ENCODE measurements around the gene GNB1. TPM values are rescaled to one million over a fixed set of nuclear protein-coding genes. Genes with fewer than 3 reads are reported as not detected.

The GNB1 gene
- total RNA-seq, 1 experiment from 2014 or later: 99.8 TPM

GRCh38 chr1:1784933-1785332 lies 106.0 kb downstream of the GNB1 start:
- no peak for DNase-seq (ENCODE audit: low read depth)

DNA sequence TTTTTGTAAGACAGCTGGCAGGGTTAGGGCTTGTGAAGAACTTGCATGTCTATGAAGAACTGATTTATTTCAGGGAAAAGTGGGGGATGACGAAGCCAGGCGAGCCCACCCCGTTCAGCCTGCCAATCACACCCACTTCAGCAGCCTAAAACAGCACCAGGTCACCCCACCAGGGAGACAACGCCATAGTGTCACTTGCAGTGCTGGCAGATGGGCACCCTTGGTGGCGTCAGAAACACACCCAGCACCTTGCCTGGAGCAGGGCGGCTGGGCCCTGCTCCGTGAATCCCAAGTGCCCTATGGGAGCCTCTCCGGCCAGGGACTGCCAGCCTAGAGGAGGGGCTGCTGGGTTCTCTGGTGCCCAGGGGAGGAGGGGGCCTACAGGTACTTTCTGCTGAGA lies 107.6 kb downstream of the GNB1 start:
- DNase-seq (ENCODE audit: low read depth): no peak

GRCh38 chr1:1782399-1783221 lies 108.3 kb downstream of the GNB1 start:
- no peak for DNase-seq (ENCODE audit: low read depth)

- no peak for DNase-seq (ENCODE audit: low read depth)
Measured at GRCh38 chr1:1781526-1781903, 109.4 kb downstream of the GNB1 start.

DNA sequence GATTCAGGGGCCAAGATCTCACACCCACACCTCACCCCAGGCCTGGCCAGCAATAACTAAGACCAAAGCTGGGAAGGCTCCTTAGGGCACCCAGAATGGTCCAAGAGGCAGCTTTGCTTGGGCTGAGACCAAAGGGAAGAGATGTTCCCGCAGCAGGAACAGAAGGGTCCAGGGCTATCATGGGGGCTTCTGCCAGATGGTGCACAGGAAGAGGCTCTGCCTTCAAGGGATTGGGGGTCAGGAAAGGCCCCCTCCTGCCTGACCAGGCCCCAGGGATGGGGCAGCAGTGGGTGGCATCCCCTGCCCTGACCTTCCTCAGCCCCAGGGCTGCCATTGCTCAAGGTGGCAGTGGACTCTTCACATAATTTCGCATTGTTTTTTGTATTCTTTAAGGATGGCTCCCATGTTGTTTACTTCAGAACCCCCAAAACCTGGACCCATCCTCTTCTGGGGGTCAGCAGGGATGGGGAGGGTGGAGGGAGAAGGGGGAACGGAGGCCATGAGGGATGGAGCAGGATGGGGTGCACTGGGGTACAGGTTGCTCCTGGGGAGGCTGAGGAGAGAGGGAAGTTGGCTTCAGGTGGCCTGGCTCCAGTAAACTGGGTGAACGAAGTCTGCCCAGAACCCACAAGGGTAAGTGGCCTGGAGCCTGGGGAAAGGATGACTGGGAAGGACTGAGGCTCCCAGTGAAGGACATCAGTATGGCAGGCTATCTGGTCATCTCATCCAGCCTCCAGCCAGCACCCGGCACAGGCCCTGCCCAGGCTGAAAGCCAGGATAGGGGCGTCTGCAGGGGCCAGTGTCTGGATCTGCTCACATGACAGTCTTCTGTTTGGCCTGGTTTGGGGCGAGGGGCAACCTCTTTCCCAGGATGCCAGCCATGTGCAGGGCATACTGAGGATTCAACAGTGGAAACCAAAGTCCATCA lies 110.0 kb downstream of the GNB1 start:
- DNase-seq (ENCODE audit: low read depth): no peak

DNA sequence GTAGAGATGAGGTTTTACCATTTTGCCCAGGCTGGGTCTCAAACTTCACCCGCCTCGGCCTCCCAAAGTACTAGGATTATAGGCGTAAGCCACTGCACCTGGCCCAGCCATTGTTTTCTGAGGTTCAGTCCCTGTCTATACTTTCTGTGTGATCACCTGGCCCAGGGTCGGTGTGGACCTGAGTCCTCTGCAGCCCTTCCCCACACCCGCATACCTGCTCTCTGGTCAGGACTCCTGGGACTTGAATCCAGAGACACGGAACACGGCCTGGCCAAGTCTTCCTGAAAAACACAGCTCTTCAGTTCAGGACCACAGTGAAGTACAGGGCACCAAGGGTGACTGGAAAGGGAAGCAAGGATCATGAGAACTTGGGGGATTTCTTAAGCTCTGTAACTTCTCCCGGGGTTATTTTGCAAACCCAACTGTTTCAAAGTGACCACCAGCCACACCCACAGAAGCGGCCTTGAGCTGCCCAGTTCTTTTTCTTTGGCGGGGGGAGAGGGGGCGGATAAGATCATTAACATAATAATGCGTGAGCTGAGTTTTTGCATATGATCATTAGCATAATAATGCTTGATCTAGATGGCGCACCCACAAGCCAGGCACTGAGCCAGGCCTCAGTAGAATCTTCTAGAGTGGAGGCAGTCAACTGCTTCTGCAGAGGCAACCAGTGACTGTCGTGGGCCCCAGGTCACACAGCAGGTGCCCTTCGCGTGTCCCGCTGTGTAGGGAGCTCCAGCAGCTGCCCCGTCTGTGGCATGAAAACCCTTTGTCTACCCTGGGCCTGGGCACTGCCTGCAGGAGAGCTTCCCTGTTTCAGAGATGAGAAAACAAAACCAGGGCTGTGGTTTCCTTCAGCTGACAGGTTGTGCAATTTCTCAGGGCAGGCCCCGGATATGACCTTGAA lies 110.9 kb downstream of the GNB1 start:
- peak; percentile 87 for DNase-seq (ENCODE audit: low read depth)

DNA sequence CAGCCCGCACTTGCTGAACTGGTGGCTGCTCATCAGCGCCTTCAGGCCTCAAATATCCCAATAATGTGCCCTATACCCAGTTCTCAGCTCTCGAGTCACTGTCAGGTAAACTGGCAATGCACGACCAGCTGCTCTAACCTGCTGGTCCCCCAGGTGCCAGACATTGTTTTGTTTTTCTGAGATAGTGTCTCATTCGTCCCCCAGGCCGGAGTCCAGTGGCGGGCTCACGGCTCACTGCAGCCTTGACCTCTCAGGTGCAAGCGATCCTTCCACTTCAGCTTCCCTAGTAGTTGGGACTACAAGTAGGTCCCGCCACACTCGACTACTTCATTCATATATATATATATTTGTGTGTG lies 111.6 kb downstream of the GNB1 start:
- DNase-seq (ENCODE audit: low read depth): no peak

- DNase-seq (ENCODE audit: low read depth): no peak
Measured at GRCh38 chr1:1778663-1779319, 112.1 kb downstream of the GNB1 start.

GRCh38 chr1:1777950-1778662 lies 112.8 kb downstream of the GNB1 start, which contains the start of gene NADK:
Gene NADK (minus strand): TSS chr1:1778470. CDS start chr1:1765406, 13,064 bp downstream.
- peak; percentile 45 for DNase-seq (ENCODE audit: low read depth)

- DNase-seq (ENCODE audit: low read depth): peak; percentile 47
Measured at GRCh38 chr1:1777583-1777899, 113.3 kb downstream of the GNB1 start.

- DNase-seq (ENCODE audit: low read depth): no peak
Measured at GRCh38 chr1:1776672-1777582, 114.0 kb downstream of the GNB1 start.

DNA sequence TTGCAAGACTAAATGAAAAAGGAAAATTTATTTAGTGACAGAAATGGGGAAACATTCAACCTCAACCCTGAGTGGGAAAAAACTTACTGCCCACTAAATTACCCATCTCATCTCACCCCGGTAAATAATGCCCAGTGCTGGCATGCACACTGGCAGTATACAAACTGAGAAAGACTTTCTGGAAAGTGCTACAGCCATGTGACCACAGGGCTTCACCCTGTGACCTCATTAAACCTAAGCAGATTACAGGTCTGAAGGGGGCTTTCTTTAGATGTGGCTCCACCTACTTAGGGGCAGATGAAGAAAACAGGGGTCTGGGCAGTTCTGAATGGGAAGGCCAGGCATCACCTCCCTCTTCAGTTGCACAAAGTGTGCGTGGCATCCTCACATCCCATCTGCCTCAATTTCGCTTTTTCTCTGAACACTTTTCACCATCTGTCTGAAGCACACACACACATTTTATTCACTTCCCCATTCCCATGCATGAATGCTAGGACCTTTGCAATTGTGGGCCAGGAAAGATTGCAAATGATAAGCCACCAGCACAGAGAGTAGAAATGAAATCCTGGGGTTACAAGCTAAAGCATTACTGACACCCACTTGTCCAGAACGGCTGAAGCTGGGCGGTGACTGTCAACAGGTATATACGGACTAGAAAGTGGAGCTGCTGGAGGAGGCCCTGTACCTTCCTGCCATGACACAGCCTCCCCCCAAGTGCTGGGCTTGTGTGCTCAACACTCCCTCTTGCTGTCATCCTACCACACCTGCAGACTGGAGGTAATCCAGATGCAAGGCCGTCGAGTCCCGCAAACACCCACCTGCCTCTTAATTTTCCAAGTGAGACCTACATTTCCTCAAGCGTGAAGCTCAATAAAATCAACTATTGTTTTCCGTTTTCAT lies 115.3 kb downstream of the GNB1 start:
- no peak for DNase-seq (ENCODE audit: low read depth)

DNA sequence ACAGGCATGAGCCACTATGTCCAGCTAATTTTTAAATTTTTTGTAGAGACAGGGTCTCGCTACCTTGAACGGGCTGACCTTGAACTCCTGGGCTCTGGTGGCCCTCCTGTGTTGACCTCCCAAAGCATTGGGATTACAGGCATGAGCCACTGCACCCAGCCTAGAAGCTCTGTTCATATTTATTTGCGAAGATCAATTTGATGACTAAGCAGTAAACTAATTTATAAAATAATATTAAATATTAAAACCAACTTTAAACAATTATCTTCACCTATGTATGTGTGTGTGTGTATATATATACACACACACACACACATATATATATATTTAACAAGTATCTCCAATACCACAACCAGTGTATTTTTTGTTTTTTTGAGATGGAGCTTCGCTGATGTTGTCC lies 117.0 kb downstream of the GNB1 start:
- no peak for DNase-seq (ENCODE audit: low read depth)

- DNase-seq (ENCODE audit: low read depth): no peak
Measured at GRCh38 chr1:1771096-1771495, 119.8 kb downstream of the GNB1 start.

- no peak for DNase-seq (ENCODE audit: low read depth)
Measured at GRCh38 chr1:1770102-1770501, 120.8 kb downstream of the GNB1 start.

GRCh38 chr1:1768249-1768992 lies 122.5 kb downstream of the GNB1 start:
- DNase-seq (ENCODE audit: low read depth): no peak

DNA sequence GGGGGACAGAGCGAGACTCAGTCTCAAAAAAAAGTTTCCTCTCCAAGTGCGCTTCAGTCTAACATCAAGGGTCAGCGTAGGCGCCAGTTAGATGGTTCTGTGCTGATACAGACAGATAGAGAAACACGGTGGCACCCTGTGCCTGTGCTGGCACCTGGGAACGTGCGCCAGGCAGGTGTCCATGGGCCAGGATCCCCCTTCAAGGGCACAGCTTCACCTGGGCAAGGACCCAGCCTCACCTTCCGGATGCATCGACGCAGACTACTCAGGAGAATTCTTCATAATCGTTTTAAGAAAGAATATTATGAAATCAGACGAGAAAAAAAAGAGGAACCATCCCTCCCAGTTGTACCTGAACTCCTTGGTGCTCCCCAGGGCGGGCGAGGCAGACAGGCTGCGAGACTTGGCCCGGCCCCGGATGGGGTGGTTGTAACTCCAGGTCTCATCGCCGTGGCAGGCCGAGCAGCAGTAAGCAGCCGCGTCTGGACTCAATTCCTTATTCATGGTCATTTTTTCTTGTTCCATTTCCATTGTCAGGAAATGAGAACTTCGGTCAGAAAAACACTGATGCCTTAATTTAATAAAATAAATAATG lies 125.9 kb downstream of the GNB1 start:
- no peak for DNase-seq (ENCODE audit: low read depth)

Measured in LHCN-M2 (cell line).